GM12878 (cell line): ENCODE data around the gene BBS4. TPM values are rescaled to one million over a fixed set of nuclear protein-coding genes. Genes with fewer than 3 reads are reported as not detected.
A peak's percentile ranks its signal among the peaks of the same experiment; 100 is the strongest.

Source experiments
- ETV6 ChIP-seq, 2 experiments: fragments of 450-650 bp in 1 of 2; IDR thresholded peaks in 1 of 2; conservative IDR thresholded peaks in 1 of 2; 2 replicates each; pipeline ENCODE4 v1.6.1; 2014; ENCODE audit warnings: antibody characterized with exemption in 1 of 2, borderline replicate concordance in 1 of 2, low read depth in 1 of 2, mild to moderate bottlenecking in 1 of 2, moderate library complexity in 1 of 2
- EZH2 ChIP-seq: IDR thresholded peaks from 2 replicates; pipeline ENCODE4 v1.6.1; 2012; ENCODE audit warnings: low read depth, mild to moderate bottlenecking, control low read depth, inconsistent platforms, low read length, borderline replicate concordance; ENCODE audit not compliant: control insufficient read depth
- GATAD2B ChIP-seq: fragments of 450-650 bp; conservative IDR thresholded peaks from 2 replicates; pipeline ENCODE4 v1.6.1; 2017; ENCODE audit warnings: low read depth, mild to moderate bottlenecking, moderate library complexity
- IKZF1 ChIP-seq: fragments of 450-650 bp; conservative IDR thresholded peaks from 2 replicates; pipeline ENCODE4 v1.6.1; 2017; ENCODE audit warnings: antibody characterized with exemption, mild to moderate bottlenecking
- KLF5 ChIP-seq: fragments of 450-650 bp; IDR thresholded peaks from 2 replicates; pipeline ENCODE4 v1.6.1; 2014; ENCODE audit warnings: mild to moderate bottlenecking; ENCODE audit not compliant: partially characterized antibody
- MTA2 ChIP-seq: fragments of 450-650 bp; IDR thresholded peaks from 2 replicates; pipeline ENCODE4 v1.6.1; 2016; ENCODE audit warnings: low read depth, mild to moderate bottlenecking, moderate library complexity
- PML ChIP-seq: IDR thresholded peaks from 2 replicates; pipeline ENCODE4 v1.6.1; 2012; ENCODE audit warnings: low read length, inconsistent platforms
- POU2F2 ChIP-seq: IDR thresholded peaks from 3 replicates; pipeline ENCODE4 v1.6.1; 2011; ENCODE audit warnings: low read depth, mild to moderate bottlenecking, low read length, borderline replicate concordance
- SIN3A ChIP-seq: IDR thresholded peaks from 2 replicates; pipeline ENCODE4 v1.6.1; 2012; ENCODE audit warnings: low read depth, low read length, improper control_type of control experiment
- SREBF2 ChIP-seq: IDR thresholded peaks from 2 replicates; pipeline ENCODE4 v1.6.1; 2012; ENCODE audit warnings: mild to moderate bottlenecking, low read length
- TAF1 ChIP-seq: IDR thresholded peaks from 2 replicates; pipeline ENCODE4 v1.6.1; 2011; ENCODE audit warnings: mild to moderate bottlenecking, low read depth, low read length, borderline replicate concordance
- TBL1XR1 ChIP-seq: IDR thresholded peaks from 2 replicates; pipeline ENCODE4 v1.6.1; 2012; ENCODE audit warnings: low read depth, low read length, improper control_type of control experiment
- WRNIP1 ChIP-seq: IDR thresholded peaks from 2 replicates; pipeline ENCODE4 v1.6.1; 2011; ENCODE audit warnings: low read depth, low read length, improper control_type of control experiment, borderline replicate concordance
- ZNF384 ChIP-seq: IDR thresholded peaks from 2 replicates; pipeline ENCODE4 v1.6.1; 2012; ENCODE audit warnings: low read depth, mild to moderate bottlenecking, low read length, improper control_type of control experiment, borderline replicate concordance
- polyA plus RNA-seq, 11 experiments: library from polyadenylated mRNA; depleted of rRNA in 4 of 11; unstranded in 6 of 11; stranded (reverse) in 5 of 11; fragments of >200 nt; fragmentation: Nextera tagmentation in 4 of 11; fragmentation: Illumina TruSeq in 1 of 11; extraction: Ambion mirVana in 4 of 11; extraction: Trizol in 1 of 11; gene quantifications; 1 replicate in 1 of 11; 2 replicates in 10 of 11; pipeline versions ENCODE4 v1.2.1 to v1.2.3, GENCODE V29; 2011 to 2016; ENCODE audit warnings: inconsistent platforms in 2 of 11, missing spikeins in 2 of 11, low read depth in 1 of 11
- total RNA-seq, 4 experiments: library from RNA; depleted of rRNA in 3 of 4; stranded (reverse); fragments of >200 nt in 3 of 4; fragmentation: Illumina TruSeq in 1 of 4; extraction: Trizol in 1 of 4; gene quantifications; 2 replicates each; pipeline versions ENCODE4 v1.2.1 to v1.2.3, GENCODE V29; 2013 to 2021
- TF ChIP-seq, protein P1 (sequence below): fragments of 450-650 bp; IDR thresholded peaks from 2 replicates; pipeline ENCODE4 v1.6.1; 2017; ENCODE audit warnings: antibody characterized with exemption, mild to moderate bottlenecking, moderate library complexity
- TF ChIP-seq, protein P2 (sequence below): IDR thresholded peaks from 2 replicates; pipeline ENCODE4 v1.6.1; 2012; ENCODE audit warnings: mild to moderate bottlenecking, low read depth, low read length
- TF ChIP-seq, protein P3 (sequence below): fragments of 150-350 bp; IDR thresholded peaks from 2 replicates; pipeline ENCODE4 v1.6.1; 2014; ENCODE audit warnings: mild to moderate bottlenecking, low read depth, low read length
- TF ChIP-seq, protein P4 (sequence below): fragments of 450-650 bp; IDR thresholded peaks from 2 replicates; pipeline ENCODE4 v1.6.1; 2016; ENCODE audit warnings: mild to moderate bottlenecking
- TF ChIP-seq, protein P5 (sequence below): fragments of 450-650 bp; IDR thresholded peaks from 2 replicates; pipeline ENCODE4 v1.6.1; 2017; ENCODE audit warnings: mild to moderate bottlenecking, low read depth, inconsistent platforms; ENCODE audit not compliant: poor library complexity, severe bottlenecking

The BBS4 gene
- total and polyA plus RNA-seq, 10 of the 15 experiments (the other 5 are each of a cell fraction or from before 2014, with no cell fraction given): 7.2 to 22.1 (median 9.9) TPM

DNA sequence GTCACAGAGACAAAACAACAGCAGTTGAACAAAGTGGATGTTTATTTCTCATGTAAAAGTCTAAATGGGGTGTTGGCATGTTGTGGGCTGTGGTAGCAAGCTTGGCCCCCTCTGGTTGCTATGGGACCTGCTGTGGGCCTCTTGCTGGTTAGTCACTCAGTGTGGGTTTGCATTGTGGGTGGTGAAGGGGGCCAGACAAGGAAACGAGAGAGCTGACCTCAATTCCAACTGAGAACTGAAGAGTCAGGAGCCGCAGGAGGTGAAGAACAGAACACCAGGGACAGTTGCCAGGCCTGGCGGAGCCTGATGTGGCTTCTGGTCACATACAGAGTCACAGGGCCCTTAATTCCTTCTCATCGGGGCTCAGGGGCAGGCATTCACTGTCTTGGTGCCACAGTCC is 99.4 kb downstream of the BBS4 start (continued):
- TF ChIP-seq, protein P1, sequence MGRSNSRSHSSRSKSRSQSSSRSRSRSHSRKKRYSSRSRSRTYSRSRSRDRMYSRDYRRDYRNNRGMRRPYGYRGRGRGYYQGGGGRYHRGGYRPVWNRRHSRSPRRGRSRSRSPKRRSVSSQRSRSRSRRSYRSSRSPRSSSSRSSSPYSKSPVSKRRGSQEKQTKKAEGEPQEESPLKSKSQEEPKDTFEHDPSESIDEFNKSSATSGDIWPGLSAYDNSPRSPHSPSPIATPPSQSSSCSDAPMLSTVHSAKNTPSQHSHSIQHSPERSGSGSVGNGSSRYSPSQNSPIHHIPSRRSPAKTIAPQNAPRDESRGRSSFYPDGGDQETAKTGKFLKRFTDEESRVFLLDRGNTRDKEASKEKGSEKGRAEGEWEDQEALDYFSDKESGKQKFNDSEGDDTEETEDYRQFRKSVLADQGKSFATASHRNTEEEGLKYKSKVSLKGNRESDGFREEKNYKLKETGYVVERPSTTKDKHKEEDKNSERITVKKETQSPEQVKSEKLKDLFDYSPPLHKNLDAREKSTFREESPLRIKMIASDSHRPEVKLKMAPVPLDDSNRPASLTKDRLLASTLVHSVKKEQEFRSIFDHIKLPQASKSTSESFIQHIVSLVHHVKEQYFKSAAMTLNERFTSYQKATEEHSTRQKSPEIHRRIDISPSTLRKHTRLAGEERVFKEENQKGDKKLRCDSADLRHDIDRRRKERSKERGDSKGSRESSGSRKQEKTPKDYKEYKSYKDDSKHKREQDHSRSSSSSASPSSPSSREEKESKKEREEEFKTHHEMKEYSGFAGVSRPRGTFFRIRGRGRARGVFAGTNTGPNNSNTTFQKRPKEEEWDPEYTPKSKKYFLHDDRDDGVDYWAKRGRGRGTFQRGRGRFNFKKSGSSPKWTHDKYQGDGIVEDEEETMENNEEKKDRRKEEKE: no peak
- TF ChIP-seq PML: no peak
- TF ChIP-seq TAF1: no peak
- TF ChIP-seq ETV6 (conservative IDR thresholded peaks at IDR 0.05 in 1 of 2, IDR thresholded peaks at IDR 0.05 in 1 of 2; ENCODE audit: borderline replicate concordance in 1 of 2, low read depth in 1 of 2): no peak
- TF ChIP-seq IKZF1: peak; percentile 55
- TF ChIP-seq, protein P2, sequence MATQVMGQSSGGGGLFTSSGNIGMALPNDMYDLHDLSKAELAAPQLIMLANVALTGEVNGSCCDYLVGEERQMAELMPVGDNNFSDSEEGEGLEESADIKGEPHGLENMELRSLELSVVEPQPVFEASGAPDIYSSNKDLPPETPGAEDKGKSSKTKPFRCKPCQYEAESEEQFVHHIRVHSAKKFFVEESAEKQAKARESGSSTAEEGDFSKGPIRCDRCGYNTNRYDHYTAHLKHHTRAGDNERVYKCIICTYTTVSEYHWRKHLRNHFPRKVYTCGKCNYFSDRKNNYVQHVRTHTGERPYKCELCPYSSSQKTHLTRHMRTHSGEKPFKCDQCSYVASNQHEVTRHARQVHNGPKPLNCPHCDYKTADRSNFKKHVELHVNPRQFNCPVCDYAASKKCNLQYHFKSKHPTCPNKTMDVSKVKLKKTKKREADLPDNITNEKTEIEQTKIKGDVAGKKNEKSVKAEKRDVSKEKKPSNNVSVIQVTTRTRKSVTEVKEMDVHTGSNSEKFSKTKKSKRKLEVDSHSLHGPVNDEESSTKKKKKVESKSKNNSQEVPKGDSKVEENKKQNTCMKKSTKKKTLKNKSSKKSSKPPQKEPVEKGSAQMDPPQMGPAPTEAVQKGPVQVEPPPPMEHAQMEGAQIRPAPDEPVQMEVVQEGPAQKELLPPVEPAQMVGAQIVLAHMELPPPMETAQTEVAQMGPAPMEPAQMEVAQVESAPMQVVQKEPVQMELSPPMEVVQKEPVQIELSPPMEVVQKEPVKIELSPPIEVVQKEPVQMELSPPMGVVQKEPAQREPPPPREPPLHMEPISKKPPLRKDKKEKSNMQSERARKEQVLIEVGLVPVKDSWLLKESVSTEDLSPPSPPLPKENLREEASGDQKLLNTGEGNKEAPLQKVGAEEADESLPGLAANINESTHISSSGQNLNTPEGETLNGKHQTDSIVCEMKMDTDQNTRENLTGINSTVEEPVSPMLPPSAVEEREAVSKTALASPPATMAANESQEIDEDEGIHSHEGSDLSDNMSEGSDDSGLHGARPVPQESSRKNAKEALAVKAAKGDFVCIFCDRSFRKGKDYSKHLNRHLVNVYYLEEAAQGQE: no peak
- TF ChIP-seq EZH2: no peak
- TF ChIP-seq MTA2: 0 out of 2 replicates have a peak, but pooled peaks have one; percentile 17
- no peak for TF ChIP-seq KLF5
- TF ChIP-seq, protein P3, sequence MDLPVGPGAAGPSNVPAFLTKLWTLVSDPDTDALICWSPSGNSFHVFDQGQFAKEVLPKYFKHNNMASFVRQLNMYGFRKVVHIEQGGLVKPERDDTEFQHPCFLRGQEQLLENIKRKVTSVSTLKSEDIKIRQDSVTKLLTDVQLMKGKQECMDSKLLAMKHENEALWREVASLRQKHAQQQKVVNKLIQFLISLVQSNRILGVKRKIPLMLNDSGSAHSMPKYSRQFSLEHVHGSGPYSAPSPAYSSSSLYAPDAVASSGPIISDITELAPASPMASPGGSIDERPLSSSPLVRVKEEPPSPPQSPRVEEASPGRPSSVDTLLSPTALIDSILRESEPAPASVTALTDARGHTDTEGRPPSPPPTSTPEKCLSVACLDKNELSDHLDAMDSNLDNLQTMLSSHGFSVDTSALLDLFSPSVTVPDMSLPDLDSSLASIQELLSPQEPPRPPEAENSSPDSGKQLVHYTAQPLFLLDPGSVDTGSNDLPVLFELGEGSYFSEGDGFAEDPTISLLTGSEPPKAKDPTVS: no peak
- TF ChIP-seq SREBF2: no peak
- TF ChIP-seq POU2F2: peak; percentile 40; the same call in 1 of the 3 replicates
- no peak for TF ChIP-seq TBL1XR1
- TF ChIP-seq, protein P4, sequence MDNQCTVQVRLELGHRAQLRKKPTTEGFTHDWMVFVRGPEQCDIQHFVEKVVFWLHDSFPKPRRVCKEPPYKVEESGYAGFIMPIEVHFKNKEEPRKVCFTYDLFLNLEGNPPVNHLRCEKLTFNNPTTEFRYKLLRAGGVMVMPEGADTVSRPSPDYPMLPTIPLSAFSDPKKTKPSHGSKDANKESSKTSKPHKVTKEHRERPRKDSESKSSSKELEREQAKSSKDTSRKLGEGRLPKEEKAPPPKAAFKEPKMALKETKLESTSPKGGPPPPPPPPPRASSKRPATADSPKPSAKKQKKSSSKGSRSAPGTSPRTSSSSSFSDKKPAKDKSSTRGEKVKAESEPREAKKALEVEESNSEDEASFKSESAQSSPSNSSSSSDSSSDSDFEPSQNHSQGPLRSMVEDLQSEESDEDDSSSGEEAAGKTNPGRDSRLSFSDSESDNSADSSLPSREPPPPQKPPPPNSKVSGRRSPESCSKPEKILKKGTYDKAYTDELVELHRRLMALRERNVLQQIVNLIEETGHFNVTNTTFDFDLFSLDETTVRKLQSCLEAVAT: no peak
- no peak for TF ChIP-seq SIN3A
- TF ChIP-seq, protein P5, sequence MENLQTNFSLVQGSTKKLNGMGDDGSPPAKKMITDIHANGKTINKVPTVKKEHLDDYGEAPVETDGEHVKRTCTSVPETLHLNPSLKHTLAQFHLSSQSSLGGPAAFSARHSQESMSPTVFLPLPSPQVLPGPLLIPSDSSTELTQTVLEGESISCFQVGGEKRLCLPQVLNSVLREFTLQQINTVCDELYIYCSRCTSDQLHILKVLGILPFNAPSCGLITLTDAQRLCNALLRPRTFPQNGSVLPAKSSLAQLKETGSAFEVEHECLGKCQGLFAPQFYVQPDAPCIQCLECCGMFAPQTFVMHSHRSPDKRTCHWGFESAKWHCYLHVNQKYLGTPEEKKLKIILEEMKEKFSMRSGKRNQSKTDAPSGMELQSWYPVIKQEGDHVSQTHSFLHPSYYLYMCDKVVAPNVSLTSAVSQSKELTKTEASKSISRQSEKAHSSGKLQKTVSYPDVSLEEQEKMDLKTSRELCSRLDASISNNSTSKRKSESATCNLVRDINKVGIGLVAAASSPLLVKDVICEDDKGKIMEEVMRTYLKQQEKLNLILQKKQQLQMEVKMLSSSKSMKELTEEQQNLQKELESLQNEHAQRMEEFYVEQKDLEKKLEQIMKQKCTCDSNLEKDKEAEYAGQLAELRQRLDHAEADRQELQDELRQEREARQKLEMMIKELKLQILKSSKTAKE: no peak
- TF ChIP-seq GATAD2B: no peak; the same call in 1 of the 2 replicates
- TF ChIP-seq WRNIP1: no peak
- TF ChIP-seq ZNF384: no peak
